ENCODE results near the gene SH2D3C. TPM values are rescaled to one million over a fixed set of nuclear protein-coding genes. Genes with fewer than 3 reads are reported as not detected.

The SH2D3C gene
- total RNA-seq, 2 experiments from 2014 or later: 80.8 to 81.9 TPM

DNA sequence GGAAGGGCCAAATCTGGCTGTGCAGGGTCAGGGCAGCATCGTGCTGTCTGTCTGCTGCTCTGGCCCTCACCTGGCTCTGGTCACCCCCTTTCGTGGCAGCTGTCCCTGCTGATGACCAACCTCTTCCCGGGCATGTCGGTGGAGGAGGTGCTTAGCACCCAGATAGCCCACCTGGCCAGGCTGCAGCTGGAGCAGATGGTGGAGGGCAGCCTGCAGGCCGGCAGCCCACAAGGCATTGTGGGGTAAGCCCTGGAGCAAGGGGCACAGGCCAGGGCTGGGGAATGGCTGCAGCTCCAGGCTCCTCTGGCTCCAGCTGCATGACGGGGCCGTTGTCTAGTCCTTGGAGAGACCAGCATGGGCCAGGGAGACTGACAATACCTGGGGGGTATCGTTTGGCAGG is 51.6 kb downstream of the SH2D3C start:
- Mint-ChIP-seq H3K36me3 (ENCODE audit: low read depth) (no peaks in the 10 kb centered on the region), H3K4me1 (no peaks in the 10 kb centered on the region), H3K9me3 (no peaks in the 10 kb centered on the region), H3K27me3 (no peaks in the 10 kb centered on the region), H3K4me3 (no peak overlapping the region), H3K27ac (no peak overlapping the region)
- DNase-seq: no peak
- POLR2A ChIA-PET: no interaction called here
- CTCF ChIA-PET: no interaction called here

DNA sequence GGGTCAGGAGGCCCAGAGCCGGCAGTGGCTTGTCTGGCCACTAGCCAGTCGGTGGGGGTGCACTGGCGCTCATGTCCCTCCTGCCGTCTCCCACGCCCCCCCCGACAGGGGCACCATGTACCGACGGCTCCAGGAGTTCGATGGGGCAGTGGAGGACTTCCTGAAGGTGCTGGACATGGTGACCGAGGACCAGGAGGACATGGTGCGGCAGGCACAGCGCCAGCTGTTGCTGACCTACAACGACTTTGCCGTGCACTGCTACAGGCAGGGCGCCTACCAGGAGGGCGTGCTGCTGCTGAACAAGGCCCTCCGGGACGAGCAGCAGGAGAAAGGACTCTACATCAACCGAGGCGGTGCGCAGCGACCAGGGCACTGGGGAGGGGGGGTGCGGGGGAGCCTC is 54.5 kb downstream of the SH2D3C start:
- H3K4me3 Mint-ChIP-seq: no peak overlapping the region
- no peak overlapping the region for H3K27ac Mint-ChIP-seq
- H3K36me3 Mint-ChIP-seq (ENCODE audit: low read depth): no peaks in the 10 kb centered on the region
- DNase-seq: no peak
- peaks cover 23% of the 10 kb centered on the region for H3K4me1 Mint-ChIP-seq
- ChIA-PET CTCF (no interaction called here), POLR2A (no interaction called here)
- no peaks in the 10 kb centered on the region for H3K27me3 Mint-ChIP-seq
- H3K9me3 Mint-ChIP-seq: no peaks in the 10 kb centered on the region

DNA sequence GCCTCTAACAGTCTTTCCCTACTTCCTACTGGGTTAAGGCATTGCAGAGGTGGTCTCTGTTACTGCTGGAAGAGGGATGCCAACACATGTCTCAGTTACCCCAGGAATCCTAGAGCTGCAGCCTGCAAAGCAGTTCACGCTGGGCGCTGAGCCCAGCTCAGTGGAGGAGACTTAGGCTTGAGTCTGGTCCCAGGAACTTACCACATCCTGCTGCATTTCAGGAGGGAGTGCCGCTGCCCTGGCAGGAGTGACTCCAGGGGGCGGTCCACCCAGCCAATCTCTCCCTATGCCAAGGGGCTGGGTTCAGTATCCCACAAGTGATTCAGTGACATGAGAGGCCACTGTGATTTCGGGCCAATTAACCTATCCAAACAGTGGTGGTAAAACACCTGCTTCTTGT is 55.0 kb downstream of the SH2D3C start:
- Mint-ChIP-seq H3K27me3 (no peaks in the 10 kb centered on the region), H3K9me3 (no peaks in the 10 kb centered on the region), H3K27ac (no peak overlapping the region), H3K36me3 (ENCODE audit: low read depth) (no peaks in the 10 kb centered on the region), H3K4me3 (no peak overlapping the region), H3K4me1 (peaks cover 23% of the 10 kb centered on the region)
- CTCF ChIA-PET: no interaction called here
- no peak for DNase-seq
- POLR2A ChIA-PET: no interaction called here

GRCh38 chr9:127723013-127723412 is 55.5 kb downstream of the SH2D3C start:
- H3K9me3 Mint-ChIP-seq: no peaks in the 10 kb centered on the region
- CTCF ChIA-PET: no interaction called here
- H3K27ac Mint-ChIP-seq: no peak overlapping the region
- H3K36me3 Mint-ChIP-seq (ENCODE audit: low read depth): no peaks in the 10 kb centered on the region
- DNase-seq: no peak
- POLR2A ChIA-PET: no interaction called here
- peaks cover 23% of the 10 kb centered on the region for H3K4me1 Mint-ChIP-seq
- H3K27me3 Mint-ChIP-seq: no peaks in the 10 kb centered on the region
- no peak overlapping the region for H3K4me3 Mint-ChIP-seq

GRCh38 chr9:127722055-127722745 is 56.3 kb downstream of the SH2D3C start:
- ChIA-PET POLR2A (interaction anchor here (1.1 to 1.5 kb wide), 2 partner anchors 9 to 13 kb away, joined by 3 read pairs; partner anchors contain the start of gene TOR2A), CTCF (no interaction called here)
- H3K27me3 Mint-ChIP-seq: no peaks in the 10 kb centered on the region
- H3K4me3 Mint-ChIP-seq: no peak overlapping the region
- no peak for DNase-seq
- no peaks in the 10 kb centered on the region for H3K9me3 Mint-ChIP-seq
- peaks cover 23% of the 10 kb centered on the region for H3K4me1 Mint-ChIP-seq
- H3K27ac Mint-ChIP-seq: no peak overlapping the region
- no peaks in the 10 kb centered on the region for H3K36me3 Mint-ChIP-seq (ENCODE audit: low read depth)

- DNase-seq: no peak
- peaks cover 23% of the 10 kb centered on the region for H3K4me1 Mint-ChIP-seq
- H3K9me3 Mint-ChIP-seq: no peaks in the 10 kb centered on the region
- no peaks in the 10 kb centered on the region for H3K36me3 Mint-ChIP-seq (ENCODE audit: low read depth)
- ChIA-PET POLR2A (interaction anchor here (1.1 to 1.5 kb wide), 2 partner anchors 9 to 14 kb away, joined by 3 read pairs; partner anchors contain the start of gene TOR2A), CTCF (no interaction called here)
- no peaks in the 10 kb centered on the region for H3K27me3 Mint-ChIP-seq
- H3K4me3 Mint-ChIP-seq: peak overlapping the region; percentile 48
- H3K27ac Mint-ChIP-seq: peak overlapping the region; percentile 60
Measured at GRCh38 chr9:127721391-127721821, 57.1 kb downstream of the SH2D3C start.

DNA sequence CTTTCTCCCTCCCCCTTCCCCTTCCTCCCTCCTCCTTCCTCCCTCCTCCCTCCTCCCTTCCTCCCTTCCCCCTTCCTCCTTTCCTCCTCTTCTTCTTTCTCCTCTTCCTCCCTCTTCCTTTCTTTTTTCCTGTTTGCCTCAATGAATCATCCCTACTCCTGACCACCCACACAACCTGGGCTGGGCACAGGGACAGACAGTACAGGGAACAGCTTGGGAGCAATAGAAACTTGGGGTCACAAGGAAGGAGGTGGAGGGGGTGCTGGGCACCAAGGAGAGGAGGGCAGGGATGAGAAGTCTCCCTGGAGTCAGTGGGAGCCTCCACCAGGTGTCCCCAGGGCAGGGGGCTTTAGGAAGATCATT is 57.6 kb downstream of the SH2D3C start:
- Mint-ChIP-seq H3K4me3 (peak overlapping the region; percentile 17), H3K27me3 (no peaks in the 10 kb centered on the region), H3K27ac (peak overlapping the region; percentile 44), H3K4me1 (peaks cover 28% of the 10 kb centered on the region), H3K9me3 (no peaks in the 10 kb centered on the region), H3K36me3 (ENCODE audit: low read depth) (no peaks in the 10 kb centered on the region)
- POLR2A ChIA-PET: no interaction called here
- DNase-seq: no peak
- CTCF ChIA-PET: interaction anchor here (1.9 kb wide), 1 partner anchor 14 kb away, joined by 10 read pairs; the partner anchor contains the start of gene TOR2A

GRCh38 chr9:127720031-127720864 is 58.2 kb downstream of the SH2D3C start:
- CTCF ChIA-PET: interaction anchor here (0.9 to 1.9 kb wide), 2 partner anchors 13 to 15 kb away, joined by 3 to 10 read pairs; partner anchors contain the start of gene TOR2A

GRCh38 chr9:127717766-127718165 is 60.7 kb downstream of the SH2D3C start:
- Mint-ChIP-seq H3K9me3 (no peaks in the 10 kb centered on the region), H3K4me1 (peaks cover 38% of the 10 kb centered on the region), H3K27me3 (no peaks in the 10 kb centered on the region), H3K36me3 (ENCODE audit: low read depth) (no peaks in the 10 kb centered on the region), H3K4me3 (peak overlapping the region; percentile 30), H3K27ac (no peak overlapping the region)
- POLR2A ChIA-PET: no interaction called here
- CTCF ChIA-PET: interaction anchor here (3.3 kb wide), 1 partner anchor 17 kb away, joined by 28 read pairs; the partner anchor contains the start of gene TOR2A
- DNase-seq: no peak

More at GRCh38 chr9:127720031-127720864, 58.2 kb downstream of the SH2D3C start:
- Mint-ChIP-seq H3K27me3 (no peaks in the 10 kb centered on the region), H3K4me1 (peaks cover 31% of the 10 kb centered on the region), H3K4me3 (peak overlapping the region; percentile 38), H3K27ac (peak overlapping the region; percentile 68), H3K9me3 (no peaks in the 10 kb centered on the region), H3K36me3 (ENCODE audit: low read depth) (no peaks in the 10 kb centered on the region)
- DNase-seq: peak; percentile 39
- POLR2A ChIA-PET: no interaction called here

DNA sequence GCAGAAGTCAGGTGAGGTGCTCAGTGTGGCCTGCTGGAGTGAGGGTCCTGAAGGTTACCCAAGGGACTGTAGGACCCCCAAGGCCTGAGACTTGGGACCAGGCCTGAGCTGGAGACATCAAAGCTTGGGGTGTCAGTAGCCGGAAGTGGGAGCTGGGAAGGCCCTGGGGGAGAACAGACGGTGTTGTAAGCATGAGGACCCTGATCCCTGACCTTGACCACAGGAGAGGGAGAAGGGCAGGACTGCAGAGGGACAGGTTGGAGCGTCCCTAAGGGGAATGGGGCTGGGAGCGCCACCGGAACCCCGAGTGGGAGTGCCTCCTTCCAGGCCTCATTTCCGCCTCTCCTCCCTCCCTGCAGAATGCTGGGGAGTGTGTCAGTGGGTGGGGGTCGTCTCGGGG is 62.1 kb downstream of the SH2D3C start:
- Mint-ChIP-seq H3K4me1 (peaks cover 40% of the 10 kb centered on the region), H3K27me3 (no peaks in the 10 kb centered on the region), H3K4me3 (peak overlapping the region; percentile 99), H3K27ac (peak overlapping the region; percentile 90), H3K36me3 (ENCODE audit: low read depth) (no peaks in the 10 kb centered on the region), H3K9me3 (no peaks in the 10 kb centered on the region)
- POLR2A ChIA-PET: interaction anchor here (0.8 to 3.1 kb wide), 5 partner anchors 12 to 60 kb away, joined by 3 to 23 read pairs (median 3); partner anchors contain the start of gene TOR2A
- no peak for DNase-seq
- CTCF ChIA-PET: interaction anchor here (0.9 to 3.3 kb wide), 4 partner anchors 17 to 205 kb away, joined by 4 to 28 read pairs (median 6); partner anchors contain the start of gene TOR2A

GRCh38 chr9:127715470-127716337 is 62.8 kb downstream of the SH2D3C start, which contains the start of the genes PTRH1 and TTC16:
PTRH1 (minus strand) TSS chr9:127715663; CDS start chr9:127715639, 24 bp downstream.
TTC16 (plus strand) TSS chr9:127716079; CDS start chr9:127716146, 67 bp downstream.
- peaks cover 3% of the 10 kb centered on the region for H3K36me3 Mint-ChIP-seq (ENCODE audit: low read depth)
- CTCF ChIA-PET: interaction anchor here (0.9 to 3.3 kb wide), 6 partner anchors 9 to 206 kb away, joined by 3 to 28 read pairs (median 5); partner anchors contain the start of genes CFAP157 and TOR2A
- peak; percentile 97 for DNase-seq
- no peaks in the 10 kb centered on the region for H3K9me3 Mint-ChIP-seq
- H3K4me1 Mint-ChIP-seq: peaks cover 42% of the 10 kb centered on the region
- H3K27ac Mint-ChIP-seq: peak within 1 kb of the TSS; percentile 90
- no peaks in the 10 kb centered on the region for H3K27me3 Mint-ChIP-seq
- POLR2A ChIA-PET: interaction anchor here (0.8 to 3.1 kb wide), 8 partner anchors 11 to 189 kb away, joined by 3 to 23 read pairs (median 3); partner anchors contain the start of gene TOR2A
- peak within 1 kb of the TSS; percentile 99 for H3K4me3 Mint-ChIP-seq

DNA sequence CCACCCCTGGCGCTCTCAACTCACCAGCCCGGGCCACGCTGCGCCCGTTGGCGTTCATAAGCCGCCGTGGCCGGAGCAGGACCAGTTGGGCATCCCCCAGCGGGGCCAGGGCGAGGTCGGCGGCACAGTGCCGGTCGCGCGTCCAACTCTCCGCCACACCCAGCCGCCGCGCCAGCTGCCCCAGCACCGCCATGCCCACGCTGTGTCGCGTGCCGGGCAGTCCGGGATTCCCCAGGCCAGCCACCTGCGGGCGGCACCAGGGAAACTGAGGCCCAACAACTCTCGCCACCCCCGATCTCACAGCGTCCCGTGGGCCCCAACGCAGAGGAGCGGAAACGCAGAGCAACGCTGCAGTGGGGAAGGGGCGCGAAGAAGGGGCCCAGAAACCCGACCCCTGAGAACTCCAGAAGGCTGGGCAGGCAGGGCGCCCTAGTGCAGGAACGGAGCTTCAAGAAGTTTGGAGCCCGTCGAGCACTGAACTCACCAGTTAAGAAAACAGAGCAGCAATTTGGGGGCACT is 63.5 kb downstream of the SH2D3C start:
- peak overlapping the region; percentile 90 for H3K27ac Mint-ChIP-seq
- H3K27me3 Mint-ChIP-seq: no peaks in the 10 kb centered on the region
- no peak for DNase-seq
- H3K9me3 Mint-ChIP-seq: no peaks in the 10 kb centered on the region
- ChIA-PET CTCF (interaction anchor here (1.0 to 3.3 kb wide), 5 partner anchors 9 to 206 kb away, joined by 3 to 28 read pairs (median 5); partner anchors contain the start of genes CFAP157 and TOR2A), POLR2A (interaction anchor here (1.0 to 3.1 kb wide), 5 partner anchors 11 to 190 kb away, joined by 3 to 23 read pairs (median 7); partner anchors contain the start of gene TOR2A)
- H3K4me3 Mint-ChIP-seq: peak overlapping the region; percentile 99
- H3K36me3 Mint-ChIP-seq (ENCODE audit: low read depth): peaks cover 3% of the 10 kb centered on the region
- H3K4me1 Mint-ChIP-seq: peaks cover 42% of the 10 kb centered on the region

Data from activated CD4-positive, alpha-beta memory T cell treated with anti-CD3 and anti-CD28 coated beads, Interleukin-2, amount 10 ng/mL, durations not matched to agents 7 days and 5 days (primary cell).